Tibial nerve (tissue), 4 donors: ENCODE results near the gene ARHGAP44. TPM values are rescaled to one million over a fixed set of nuclear protein-coding genes. Genes with fewer than 3 reads are reported as not detected.

ENCODE experiments used
- DNase-seq, 2 donors: peaks; one replicate each; pipeline ENCODE4 v3.0.0-alpha.2; 2019; ENCODE audit warnings: low spot score in 2 of 2
- H3K27ac ChIP-seq, 4 donors: fragments of 200-600 bp; sonication (generic) in 3 of 4; one replicate each; pipeline ENCODE4 v1.5.1; 2017 to 2019; ENCODE audit warnings: mild to moderate bottlenecking in 1 of 4
- H3K27me3 ChIP-seq, 2 donors: fragments of 200-600 bp; sonication (generic) in 1 of 2; one replicate each; pipeline versions ENCODE4 v1.5.1 to v1.6.0; 2017 to 2019
- H3K36me3 ChIP-seq, 3 donors: fragments of 200-600 bp; sonication (generic); one replicate each; pipeline ENCODE4 v1.5.1; 2018 to 2019
- H3K4me1 ChIP-seq, 4 donors: fragments of 200-600 bp; sonication (generic) in 3 of 4; one replicate each; pipeline ENCODE4 v1.5.1; 2017 to 2019
- H3K4me3 ChIP-seq, 4 donors: fragments of 200-600 bp; sonication (generic) in 3 of 4; one replicate each; pipeline ENCODE4 v1.5.1; 2017 to 2019; ENCODE audit warnings: mild to moderate bottlenecking in 1 of 4, moderate library complexity in 1 of 4
- H3K9me3 ChIP-seq, 4 donors: fragments of 200-600 bp; sonication (generic) in 3 of 4; one replicate each; pipeline ENCODE4 v1.5.1; 2017 to 2019
- CTCF ChIP-seq, 5 experiments: fragments of 200-600 bp in 3 of 5; fragments of 450-650 bp in 2 of 5; sonication (generic) in 3 of 5; IDR thresholded peaks; one replicate each; pipeline ENCODE4 v1.5.1; 2016 to 2019; ENCODE audit warnings: antibody characterized with exemption in 5 of 5, mild to moderate bottlenecking in 3 of 5, moderate library complexity in 2 of 5
- EP300 ChIP-seq, 2 donors: sonication (generic); formaldehyde crosslinking; IDR thresholded peaks; one replicate each; pipeline ENCODE4 v1.6.1; 2017; ENCODE audit warnings: antibody characterized with exemption in 2 of 2, mild to moderate bottlenecking in 1 of 2
- POLR2A ChIP-seq, 2 donors: fragments of 450-650 bp; IDR thresholded peaks; one replicate each; pipeline ENCODE4 v1.6.1; 2017; ENCODE audit warnings: antibody characterized with exemption in 2 of 2, mild to moderate bottlenecking in 2 of 2, moderate library complexity in 2 of 2
- WGBS, 2 donors: methylation state at CpG; one replicate each; pipeline ENCODE4 v1.1.5; 2018; 5-methylcytosine and 5-hydroxymethylcytosine counted together
- total RNA-seq, 4 donors: library from RNA; depleted of rRNA; stranded (reverse); fragments of >200 nt; gene quantifications; one replicate each; pipeline ENCODE4 v1.1.0, GENCODE V29; 2016

The ARHGAP44 gene
- total RNA-seq, 4 donors from 2014 or later, result 1.6 to 4.6 (median 2.7) TPM

- Histone ChIP-seq H3K9me3 (peaks cover 0 to 12% (median 2%) of the 10 kb centered on the region in 4 donors), H3K36me3 (no peaks in the 10 kb centered on the region), H3K4me1 (no peaks in the 10 kb centered on the region), H3K27ac (no peak overlapping the region), H3K4me3 (no peak overlapping the region), H3K27me3 (no peaks in the 10 kb centered on the region)
- TF ChIP-seq CTCF (IDR thresholded peaks at IDR 0.05) (no peak), POLR2A (IDR thresholded peaks at IDR 0.05) (no peak), EP300 (IDR thresholded peaks at IDR 0.05) (no peak)
- DNase-seq, result no peak
These were observed 118.2 kb downstream of the ARHGAP44 start for GRCh38 chr17:12907477-12907876.

GRCh38 chr17:12909046-12909445 lies 119.7 kb downstream of the ARHGAP44 start:
- Histone ChIP-seq H3K4me3 (no peak overlapping the region), H3K27me3 (no peaks in the 10 kb centered on the region), H3K36me3 (no peaks in the 10 kb centered on the region), H3K4me1 (no peaks in the 10 kb centered on the region), H3K9me3 (peaks cover 0 to 12% (median 2%) of the 10 kb centered on the region in 4 donors), H3K27ac (no peak overlapping the region)
- no peak for DNase-seq
- 85 to 91% methylated on average over 5 of the region's 5 CpGs for WGBS, 2 donors
- TF ChIP-seq POLR2A (IDR thresholded peaks at IDR 0.05) (no peak), EP300 (IDR thresholded peaks at IDR 0.05) (no peak), CTCF (IDR thresholded peaks at IDR 0.05) (no peak)

GRCh38 chr17:12909511-12909910 lies 120.2 kb downstream of the ARHGAP44 start:
- Histone ChIP-seq H3K27ac (no peak overlapping the region), H3K27me3 (no peaks in the 10 kb centered on the region), H3K36me3 (no peaks in the 10 kb centered on the region), H3K9me3 (peaks cover 0 to 12% (median 2%) of the 10 kb centered on the region in 4 donors), H3K4me1 (no peaks in the 10 kb centered on the region), H3K4me3 (no peak overlapping the region)
- WGBS, 2 donors, result 98 to 100% methylated on average over 1 of the region's 1 CpG
- TF ChIP-seq POLR2A (IDR thresholded peaks at IDR 0.05) (no peak), CTCF (IDR thresholded peaks at IDR 0.05) (no peak)
- no peak for DNase-seq

GRCh38 chr17:12911239-12911638 lies 121.9 kb downstream of the ARHGAP44 start:
- Histone ChIP-seq H3K4me1 (no peaks in the 10 kb centered on the region), H3K9me3 (peaks cover 0 to 12% (median 2%) of the 10 kb centered on the region in 4 donors), H3K27ac (no peak overlapping the region), H3K4me3 (no peak overlapping the region), H3K36me3 (peaks cover 0 to under 1% (median 0%) of the 10 kb centered on the region in 3 donors), H3K27me3 (no peaks in the 10 kb centered on the region)
- 56 to 72% methylated on average over 4 of the region's 4 CpGs for WGBS, 2 donors
- DNase-seq, result no peak
- TF ChIP-seq EP300 (IDR thresholded peaks at IDR 0.05) (no peak), CTCF (IDR thresholded peaks at IDR 0.05) (no peak), POLR2A (IDR thresholded peaks at IDR 0.05) (no peak)

- WGBS, 2 donors, result 83 to 89% methylated on average over 7 of the region's 7 CpGs
- Histone ChIP-seq H3K36me3 (peaks cover 0 to 5% (median 0%) of the 10 kb centered on the region in 3 donors), H3K27me3 (no peaks in the 10 kb centered on the region), H3K27ac (no peak overlapping the region), H3K4me1 (no peaks in the 10 kb centered on the region), H3K9me3 (no peaks in the 10 kb centered on the region), H3K4me3 (no peak overlapping the region)
- DNase-seq, result no peak
- TF ChIP-seq EP300 (IDR thresholded peaks at IDR 0.05) (no peak), POLR2A (IDR thresholded peaks at IDR 0.05) (no peak), CTCF (IDR thresholded peaks at IDR 0.05) (no peak)
These were observed 128.1 kb downstream of the ARHGAP44 start for GRCh38 chr17:12917399-12917798.
